GM12878 (cell line): ENCODE results near the gene SPI1. TPM values are rescaled to one million over a fixed set of nuclear protein-coding genes. Genes with fewer than 3 reads are reported as not detected.

Source experiments
- ATAC-seq: fragments of 200-7000 bp; cut with Tn5 transposase; 3 replicates; pipeline ENCODE4 v1.9.1; 2020; ENCODE audit warnings: mild to moderate bottlenecking, moderate library complexity
- BruUV-seq: library from RNA; stranded (reverse); fragments of 400-500 nt; replicated peaks from 2 replicates; lab custom pipeline; 2021; lab: Mats Ljungman, UMichigan
- CTCF ChIA-PET: fragments of 300-600 bp; sonication (Branson Sonifier 250); formaldehyde crosslinking; extraction: SDS; loops from one replicate; lab custom pipeline; 2021; ENCODE audit warnings: inconsistent platforms; lab: Yijun Ruan, JAX
- POLR2A ChIA-PET: fragments of 350-600 bp; formaldehyde crosslinking; extraction: SDS; loops from one replicate; lab custom pipeline; 2021; ENCODE audit warnings: inconsistent platforms; lab: Charles Lee
- RAD21 ChIA-PET: fragments of 300-600 bp; sonication (Branson Sonifier 250); formaldehyde crosslinking; loops from one replicate; lab custom pipeline; 2023; ENCODE audit warnings: antibody characterized with exemption; ENCODE audit not compliant: unreplicated experiment; lab: Charles Lee
- SMC1A ChIA-PET: fragments of 300-600 bp; sonication (Branson Sonifier 250); formaldehyde crosslinking; loops from one replicate; lab custom pipeline; 2023; ENCODE audit not compliant: unreplicated experiment, uncharacterized antibody; lab: Charles Lee
- DNase-seq: peaks from one replicate; pipeline ENCODE4 v3.0.0-alpha.2; 2011; ENCODE audit warnings: low read depth, low spot score
- FAIRE-seq: peaks from 3 replicates; lab custom pipeline; 2011; peaks lifted over from hg19 to GRCh38; lab: Jason Lieb, UNC
- H2AFZ ChIP-seq: 2 replicates; pipeline ENCODE4 v1.6.0; 2011; ENCODE audit warnings: low read depth, low read length, control low read depth; ENCODE audit not compliant: control insufficient read depth
- H3K27ac ChIP-seq: 2 replicates; pipeline ENCODE4 v1.5.1; 2011; ENCODE audit warnings: control low read depth; ENCODE audit not compliant: control insufficient read depth, insufficient read depth
- H3K27me3 ChIP-seq, 2 experiments: replicated peaks in 1 of 2; 2 replicates each; pipeline versions ENCODE4 v1.6.0 to v1.6.1; 2011; ENCODE audit warnings: low read length in 1 of 2; ENCODE audit not compliant: control insufficient read depth in 2 of 2, insufficient read depth in 2 of 2
- H3K36me3 ChIP-seq, 2 experiments: 2 replicates each; pipeline ENCODE4 v1.5.1; 2011; ENCODE audit warnings: low read length in 1 of 2; ENCODE audit not compliant: control insufficient read depth in 2 of 2, insufficient read depth in 2 of 2
- H3K4me1 ChIP-seq: 2 replicates; pipeline ENCODE4 v1.6.1; 2011; ENCODE audit warnings: mild to moderate bottlenecking, low read length, moderate library complexity, mixed read lengths; ENCODE audit not compliant: control insufficient read depth, insufficient read depth
- H3K4me2 ChIP-seq: 2 replicates; pipeline ENCODE4 v1.6.0; 2011; ENCODE audit warnings: control low read depth; ENCODE audit not compliant: control insufficient read depth, insufficient read depth
- H3K4me3 ChIP-seq: fragments of 200-600 bp; sonication (generic); 2 replicates; pipeline ENCODE4 v1.5.1; 2016
- H3K79me2 ChIP-seq: 2 replicates; pipeline ENCODE4 v1.6.0; 2011; ENCODE audit warnings: low read length; ENCODE audit not compliant: control insufficient read depth, insufficient read depth
- H3K9ac ChIP-seq: 2 replicates; pipeline ENCODE4 v1.8.0; 2011; ENCODE audit warnings: low read length, control low read depth, mixed read lengths; ENCODE audit not compliant: control insufficient read depth, insufficient read depth
- H3K9me3 ChIP-seq: replicated peaks from 3 replicates; pipeline ENCODE4 v1.5.1; 2011; ENCODE audit warnings: mild to moderate bottlenecking, low read length; ENCODE audit not compliant: control insufficient read depth, insufficient read depth
- H4K20me1 ChIP-seq: 2 replicates; pipeline ENCODE4 v1.6.0; 2011; ENCODE audit not compliant: control insufficient read depth, insufficient read depth
- BACH1 ChIP-seq: fragments of 450-650 bp; IDR thresholded peaks from 2 replicates; pipeline ENCODE4 v1.6.1; 2017; ENCODE audit warnings: mild to moderate bottlenecking, borderline replicate concordance
- GABPA ChIP-seq: IDR thresholded peaks from 2 replicates; pipeline ENCODE4 v1.6.1; 2014; ENCODE audit warnings: antibody characterized with exemption, low read depth, mild to moderate bottlenecking, inconsistent platforms
- HSF1 ChIP-seq: fragments of 150-350 bp; IDR thresholded peaks from 2 replicates; pipeline ENCODE4 v1.6.1; 2014; ENCODE audit warnings: mild to moderate bottlenecking, low read depth, low read length
- JUNB ChIP-seq: IDR thresholded peaks from 2 replicates; pipeline ENCODE4 v1.6.1; 2016; ENCODE audit warnings: antibody characterized with exemption, mild to moderate bottlenecking
- LARP7 ChIP-seq: fragments of 450-650 bp; IDR thresholded peaks from 2 replicates; pipeline ENCODE4 v1.6.1; 2017; ENCODE audit warnings: mild to moderate bottlenecking
- MEF2B ChIP-seq: fragments of 450-650 bp; IDR thresholded peaks from 2 replicates; pipeline ENCODE4 v1.6.1; 2018; ENCODE audit warnings: mild to moderate bottlenecking, moderate library complexity; ENCODE audit not compliant: partially characterized antibody, poor library complexity, severe bottlenecking
- NFXL1 ChIP-seq: fragments of 450-650 bp; IDR thresholded peaks from 2 replicates; pipeline ENCODE4 v1.6.1; 2017; ENCODE audit warnings: antibody characterized with exemption, mild to moderate bottlenecking, borderline replicate concordance
- RAD21 ChIP-seq: IDR thresholded peaks from 2 replicates; pipeline ENCODE4 v1.6.1; 2011; ENCODE audit warnings: mild to moderate bottlenecking, low read depth, low read length, moderate library complexity; ENCODE audit not compliant: insufficient read depth
- RCOR1 ChIP-seq: conservative IDR thresholded peaks from 2 replicates; pipeline ENCODE4 v1.6.1; 2012; ENCODE audit warnings: low read depth, low read length, improper control_type of control experiment
- SPI1 ChIP-seq: IDR thresholded peaks from 2 replicates; pipeline ENCODE4 v1.6.1; 2011; ENCODE audit warnings: low read depth, mild to moderate bottlenecking, low read length, moderate library complexity, borderline replicate concordance; ENCODE audit not compliant: insufficient read depth
- WGBS: methylation state at CpG from one replicate; pipeline ENCODE4 v1.1.6; 2016; ENCODE audit warnings: low lambda C conversion rate; ENCODE audit not compliant: insufficient replicate concordance, insufficient coverage; ENCODE audit errors: missing lambda C conversion rate; 5-methylcytosine and 5-hydroxymethylcytosine counted together
- in situ Hi-C: fragments of 300-500 bp; cut with MboI; formaldehyde crosslinking; loops from 9 replicates; pipeline ENCODE4 v1.14.3; 2018; ENCODE audit warnings: mixed read lengths
- intact Hi-C: fragments of 100-400 bp; cut with micrococcal nuclease; formaldehyde crosslinking; loops from one replicate; pipeline ENCODE4 v1.14.2; 2022; ENCODE audit not compliant: unreplicated experiment
- polyA plus RNA-seq, 11 experiments: library from polyadenylated mRNA; depleted of rRNA in 4 of 11; unstranded in 6 of 11; stranded (reverse) in 5 of 11; fragments of >200 nt; fragmentation: Nextera tagmentation in 4 of 11; fragmentation: Illumina TruSeq in 1 of 11; extraction: Ambion mirVana in 4 of 11; extraction: Trizol in 1 of 11; gene quantifications; 1 replicate in 1 of 11; 2 replicates in 10 of 11; pipeline versions ENCODE4 v1.2.1 to v1.2.3, GENCODE V29; 2011 to 2016; ENCODE audit warnings: inconsistent platforms in 2 of 11, missing spikeins in 2 of 11, low read depth in 1 of 11
- total RNA-seq, 4 experiments: library from RNA; depleted of rRNA in 3 of 4; stranded (reverse); fragments of >200 nt in 3 of 4; fragmentation: Illumina TruSeq in 1 of 4; extraction: Trizol in 1 of 4; gene quantifications; 2 replicates each; pipeline versions ENCODE4 v1.2.1 to v1.2.3, GENCODE V29; 2013 to 2021
- TF ChIP-seq, protein P1 (sequence below): IDR thresholded peaks from 2 replicates; pipeline ENCODE4 v1.6.1; 2012; ENCODE audit warnings: mild to moderate bottlenecking, low read depth, low read length
- TF ChIP-seq, protein P2 (sequence below): IDR thresholded peaks from 2 replicates; pipeline ENCODE4 v1.6.1; 2011; ENCODE audit warnings: low read depth, mild to moderate bottlenecking, low read length, moderate library complexity, borderline replicate concordance; ENCODE audit errors: extremely low read depth

The SPI1 gene
- total and polyA plus RNA-seq, 10 of the 15 experiments (the other 5 are each of a cell fraction or from before 2014, with no cell fraction given) = 0.05 to 31.1 (median 9.7) TPM

- Histone ChIP-seq H3K9ac (no peak overlapping the region), H3K4me1 (peaks cover 12% of the 10 kb centered on the region), H4K20me1 (no peaks in the 10 kb centered on the region), H3K4me3 (no peak overlapping the region), H3K9me3 (no peaks in the 10 kb centered on the region), H2AFZ (no peak overlapping the region), H3K4me2 (no peak overlapping the region), H3K79me2 (no peaks in the 10 kb centered on the region)
- POLR2A ChIA-PET = interaction anchor here (0.9 kb wide), 1 partner anchor 48 kb away, joined by 3 read pairs; no protein-coding TSS in a partner anchor
- no peak for DNase-seq
- 89% methylated on average over 12 of the region's 12 CpGs for WGBS
- no TSS peak for BruUV-seq
- intact Hi-C loops (loop anchor here (10.0 kb wide), 1 partner anchor 75 kb away; the partner anchor contains the start of gene SLC39A13), in situ Hi-C loops (no loop called here)
- CTCF ChIA-PET = interaction anchor here (1.1 kb wide), 1 partner anchor 83 kb away, joined by 3 read pairs; no protein-coding TSS in a partner anchor
- TF ChIP-seq LARP7 = no peak
- TF ChIP-seq RAD21 = no peak
- TF ChIP-seq HSF1 = no peak
- TF ChIP-seq BACH1 = no peak
- TF ChIP-seq GABPA = no peak
- TF ChIP-seq, protein P1, sequence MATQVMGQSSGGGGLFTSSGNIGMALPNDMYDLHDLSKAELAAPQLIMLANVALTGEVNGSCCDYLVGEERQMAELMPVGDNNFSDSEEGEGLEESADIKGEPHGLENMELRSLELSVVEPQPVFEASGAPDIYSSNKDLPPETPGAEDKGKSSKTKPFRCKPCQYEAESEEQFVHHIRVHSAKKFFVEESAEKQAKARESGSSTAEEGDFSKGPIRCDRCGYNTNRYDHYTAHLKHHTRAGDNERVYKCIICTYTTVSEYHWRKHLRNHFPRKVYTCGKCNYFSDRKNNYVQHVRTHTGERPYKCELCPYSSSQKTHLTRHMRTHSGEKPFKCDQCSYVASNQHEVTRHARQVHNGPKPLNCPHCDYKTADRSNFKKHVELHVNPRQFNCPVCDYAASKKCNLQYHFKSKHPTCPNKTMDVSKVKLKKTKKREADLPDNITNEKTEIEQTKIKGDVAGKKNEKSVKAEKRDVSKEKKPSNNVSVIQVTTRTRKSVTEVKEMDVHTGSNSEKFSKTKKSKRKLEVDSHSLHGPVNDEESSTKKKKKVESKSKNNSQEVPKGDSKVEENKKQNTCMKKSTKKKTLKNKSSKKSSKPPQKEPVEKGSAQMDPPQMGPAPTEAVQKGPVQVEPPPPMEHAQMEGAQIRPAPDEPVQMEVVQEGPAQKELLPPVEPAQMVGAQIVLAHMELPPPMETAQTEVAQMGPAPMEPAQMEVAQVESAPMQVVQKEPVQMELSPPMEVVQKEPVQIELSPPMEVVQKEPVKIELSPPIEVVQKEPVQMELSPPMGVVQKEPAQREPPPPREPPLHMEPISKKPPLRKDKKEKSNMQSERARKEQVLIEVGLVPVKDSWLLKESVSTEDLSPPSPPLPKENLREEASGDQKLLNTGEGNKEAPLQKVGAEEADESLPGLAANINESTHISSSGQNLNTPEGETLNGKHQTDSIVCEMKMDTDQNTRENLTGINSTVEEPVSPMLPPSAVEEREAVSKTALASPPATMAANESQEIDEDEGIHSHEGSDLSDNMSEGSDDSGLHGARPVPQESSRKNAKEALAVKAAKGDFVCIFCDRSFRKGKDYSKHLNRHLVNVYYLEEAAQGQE = no peak
- no peak for TF ChIP-seq JUNB
- no peak for TF ChIP-seq NFXL1
- TF ChIP-seq MEF2B = no peak
- no peak for TF ChIP-seq RCOR1
- no peak for TF ChIP-seq SPI1
- TF ChIP-seq, protein P2, sequence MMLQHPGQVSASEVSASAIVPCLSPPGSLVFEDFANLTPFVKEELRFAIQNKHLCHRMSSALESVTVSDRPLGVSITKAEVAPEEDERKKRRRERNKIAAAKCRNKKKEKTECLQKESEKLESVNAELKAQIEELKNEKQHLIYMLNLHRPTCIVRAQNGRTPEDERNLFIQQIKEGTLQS = no peak
- TF ChIP-seq, all 136 proteins: peak for 0
- Histone ChIP-seq H3K27me3 (no peaks in the 10 kb centered on the region), H3K27ac (no peak overlapping the region), H3K36me3 (peaks cover 14 to 15% of the 10 kb centered on the region in 2 experiments)
- SMC1A ChIA-PET = no interaction called here
- FAIRE-seq (no peak), ATAC-seq (no peak)
- RAD21 ChIA-PET = interaction anchor here (0.8 kb wide), 1 partner anchor 83 kb away, joined by 3 read pairs; no protein-coding TSS in a partner anchor
These were observed 48.8 kb downstream of the SPI1 start for GRCh38 chr11:47329431-47329986.
